Endodermal cell (in vitro differentiated cells): ENCODE measurements around the gene SPAG5. TPM values are rescaled to one million over a fixed set of nuclear protein-coding genes. Genes with fewer than 3 reads are reported as not detected.

Experiments
- DNase-seq: peaks from one replicate; pipeline ENCODE4 v3.0.0-alpha.2; 2017
- H3K27ac ChIP-seq: 2 replicates; pipeline ENCODE4 v1.5.1; 2013; ENCODE audit warnings: mild to moderate bottlenecking, low read depth, low read length, moderate library complexity
- H3K27me3 ChIP-seq: 2 replicates; pipeline ENCODE4 v1.6.1; 2013; ENCODE audit warnings: mild to moderate bottlenecking, low read length, moderate library complexity; ENCODE audit not compliant: insufficient read depth, control insufficient read depth, poor library complexity, severe bottlenecking
- H3K36me3 ChIP-seq: 2 replicates; pipeline ENCODE4 v1.7.0; 2013; ENCODE audit warnings: mild to moderate bottlenecking, low read length, moderate library complexity; ENCODE audit not compliant: control insufficient read depth, insufficient read depth
- H3K4me1 ChIP-seq: one replicate; pipeline ENCODE4 v1.7.0; 2013; ENCODE audit warnings: low read length; ENCODE audit not compliant: control insufficient read depth, insufficient read depth
- H3K4me3 ChIP-seq: 2 replicates; pipeline ENCODE4 v1.5.1; 2013; ENCODE audit warnings: mild to moderate bottlenecking, low read length, moderate library complexity
- H3K9ac ChIP-seq: 2 replicates; pipeline ENCODE4 v1.6.1; 2013; ENCODE audit warnings: mild to moderate bottlenecking, low read length, moderate library complexity; ENCODE audit not compliant: poor library complexity, severe bottlenecking; ENCODE audit errors: extremely low read depth
- H3K9me3 ChIP-seq: 2 replicates; pipeline ENCODE4 v1.6.1; 2013; ENCODE audit warnings: mild to moderate bottlenecking, low read length, moderate library complexity; ENCODE audit not compliant: control insufficient read depth
- H3K27ac Mint-ChIP-seq: 2 replicates; pipeline ENCODE4 v1.8.0; 2020; ENCODE audit warnings: mixed read lengths
- H3K27me3 Mint-ChIP-seq: 2 replicates; pipeline ENCODE4 v1.8.0; 2021; ENCODE audit warnings: mild to moderate bottlenecking, mixed read lengths; ENCODE audit not compliant: insufficient read depth
- H3K36me3 Mint-ChIP-seq: 2 replicates; pipeline ENCODE4 v1.8.0; 2020; ENCODE audit warnings: low read depth, mixed read lengths
- H3K4me1 Mint-ChIP-seq: 2 replicates; pipeline ENCODE4 v1.8.0; 2020; ENCODE audit warnings: mixed read lengths
- H3K4me3 Mint-ChIP-seq: 2 replicates; pipeline ENCODE4 v1.8.0; 2020; ENCODE audit warnings: mild to moderate bottlenecking, moderate library complexity, mixed read lengths
- H3K9me3 Mint-ChIP-seq: 2 replicates; pipeline ENCODE4 v1.8.0; 2020; ENCODE audit warnings: mild to moderate bottlenecking, mixed read lengths
- WGBS, 2 experiments: methylation state at CpG; one replicate each; pipeline versions ENCODE4 v1.1.5 to v1.1.7; 2013; ENCODE audit warnings: missing lambda C conversion rate in 2 of 2, mixed read lengths in 1 of 2; ENCODE audit not compliant: insufficient coverage in 1 of 2, insufficient read length in 1 of 2; 5-methylcytosine and 5-hydroxymethylcytosine counted together
- total RNA-seq, 2 donors: library from RNA; stranded (reverse); fragmentation: NEBNext Ultra II Directional in 1 of 2; extraction: Animal tissue kit (Norgen Biotek cat#: 25700) in 1 of 2; gene quantifications; 2 replicates in 1 of 2; 3 replicates in 1 of 2; pipeline ENCODE4 v1.2.1, GENCODE V29; 2021
- TF ChIP-seq, protein P1 (sequence below): fragments of 200-600 bp; sonication (generic); conservative IDR thresholded peaks from 2 replicates; pipeline ENCODE4 v1.5.0; 2021; ENCODE audit warnings: antibody characterized with exemption, mild to moderate bottlenecking

Gene SPAG5
- total RNA-seq, 2 donors from 2014 or later = 84.8 to 132 TPM

DNA sequence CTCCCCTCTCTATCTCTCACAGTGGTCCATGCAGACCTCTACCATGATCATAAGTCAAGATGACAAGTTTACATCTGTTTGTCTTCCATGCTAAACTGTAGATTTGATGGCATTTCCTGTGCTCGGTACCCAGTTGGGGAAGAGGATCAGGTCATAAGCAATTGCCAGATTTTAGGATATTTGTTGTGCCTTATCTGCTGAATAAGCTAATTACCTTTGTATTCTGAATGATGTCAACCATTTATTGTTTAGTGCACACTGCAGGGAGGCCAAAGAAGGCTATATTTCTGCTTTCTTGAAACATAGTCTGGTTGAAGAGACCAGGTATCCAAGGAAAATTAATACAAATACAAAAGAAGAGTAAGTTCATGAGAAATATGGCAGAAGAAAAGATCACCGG is 16.3 kb downstream of the SPAG5 start:
- H3K4me1 ChIP-seq = no peaks in the 10 kb centered on the region
- DNase-seq = no peak
- no peaks in the 10 kb centered on the region for H3K27me3 ChIP-seq
- H3K36me3 ChIP-seq = peaks cover 88% of the 10 kb centered on the region
- H3K9me3 Mint-ChIP-seq = no peaks in the 10 kb centered on the region
- H3K4me1 Mint-ChIP-seq = peaks cover 8% of the 10 kb centered on the region
- no peak overlapping the region for H3K27ac ChIP-seq
- H3K9ac ChIP-seq = no peak overlapping the region
- WGBS, 2 experiments = 91 to 92% methylated on average over 1 to 2 of the region's 2 CpGs
- TF ChIP-seq, protein P1, sequence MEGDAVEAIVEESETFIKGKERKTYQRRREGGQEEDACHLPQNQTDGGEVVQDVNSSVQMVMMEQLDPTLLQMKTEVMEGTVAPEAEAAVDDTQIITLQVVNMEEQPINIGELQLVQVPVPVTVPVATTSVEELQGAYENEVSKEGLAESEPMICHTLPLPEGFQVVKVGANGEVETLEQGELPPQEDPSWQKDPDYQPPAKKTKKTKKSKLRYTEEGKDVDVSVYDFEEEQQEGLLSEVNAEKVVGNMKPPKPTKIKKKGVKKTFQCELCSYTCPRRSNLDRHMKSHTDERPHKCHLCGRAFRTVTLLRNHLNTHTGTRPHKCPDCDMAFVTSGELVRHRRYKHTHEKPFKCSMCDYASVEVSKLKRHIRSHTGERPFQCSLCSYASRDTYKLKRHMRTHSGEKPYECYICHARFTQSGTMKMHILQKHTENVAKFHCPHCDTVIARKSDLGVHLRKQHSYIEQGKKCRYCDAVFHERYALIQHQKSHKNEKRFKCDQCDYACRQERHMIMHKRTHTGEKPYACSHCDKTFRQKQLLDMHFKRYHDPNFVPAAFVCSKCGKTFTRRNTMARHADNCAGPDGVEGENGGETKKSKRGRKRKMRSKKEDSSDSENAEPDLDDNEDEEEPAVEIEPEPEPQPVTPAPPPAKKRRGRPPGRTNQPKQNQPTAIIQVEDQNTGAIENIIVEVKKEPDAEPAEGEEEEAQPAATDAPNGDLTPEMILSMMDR = no peak
- no peaks in the 10 kb centered on the region for H3K27me3 Mint-ChIP-seq
- no peak overlapping the region for H3K4me3 ChIP-seq
- peaks cover 55% of the 10 kb centered on the region for H3K36me3 Mint-ChIP-seq
- no peaks in the 10 kb centered on the region for H3K9me3 ChIP-seq
- H3K4me3 Mint-ChIP-seq = no peak overlapping the region
- no peak overlapping the region for H3K27ac Mint-ChIP-seq

DNA sequence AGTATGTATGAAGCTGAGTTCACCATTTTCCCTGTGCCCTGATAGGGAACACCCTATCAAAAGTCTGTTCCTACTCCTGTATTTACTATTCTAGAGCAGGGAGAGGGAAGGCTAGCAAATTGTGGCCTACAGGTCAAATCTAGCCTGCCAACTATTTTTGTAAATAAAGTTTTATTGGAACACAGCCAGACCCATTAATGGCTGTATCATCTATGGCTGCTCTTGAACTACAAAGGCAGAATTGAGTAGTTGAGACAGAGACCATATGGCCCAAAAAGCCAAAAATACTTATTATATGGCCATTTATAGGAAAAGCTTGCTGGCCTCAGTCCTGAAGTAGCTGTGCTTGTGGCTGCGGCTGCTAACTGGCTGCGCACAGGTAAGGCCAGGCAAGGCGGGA is 17.9 kb downstream of the SPAG5 start:
- H3K4me3 ChIP-seq = no peak overlapping the region
- peaks cover 83% of the 10 kb centered on the region for H3K36me3 ChIP-seq
- Mint-ChIP-seq H3K4me3 (no peak overlapping the region), H3K36me3 (peaks cover 51% of the 10 kb centered on the region), H3K27me3 (peaks cover 4% of the 10 kb centered on the region), H3K9me3 (no peaks in the 10 kb centered on the region), H3K27ac (no peak overlapping the region), H3K4me1 (peaks cover 7% of the 10 kb centered on the region)
- no peak overlapping the region for H3K27ac ChIP-seq
- H3K9ac ChIP-seq = no peak overlapping the region
- H3K27me3 ChIP-seq = no peaks in the 10 kb centered on the region
- TF ChIP-seq, protein P1 = no peak
- H3K9me3 ChIP-seq = no peaks in the 10 kb centered on the region
- H3K4me1 ChIP-seq = no peaks in the 10 kb centered on the region
- WGBS, 2 experiments = no CpG with 5 or more reads among the region's 3 CpGs
- DNase-seq = no peak

DNA sequence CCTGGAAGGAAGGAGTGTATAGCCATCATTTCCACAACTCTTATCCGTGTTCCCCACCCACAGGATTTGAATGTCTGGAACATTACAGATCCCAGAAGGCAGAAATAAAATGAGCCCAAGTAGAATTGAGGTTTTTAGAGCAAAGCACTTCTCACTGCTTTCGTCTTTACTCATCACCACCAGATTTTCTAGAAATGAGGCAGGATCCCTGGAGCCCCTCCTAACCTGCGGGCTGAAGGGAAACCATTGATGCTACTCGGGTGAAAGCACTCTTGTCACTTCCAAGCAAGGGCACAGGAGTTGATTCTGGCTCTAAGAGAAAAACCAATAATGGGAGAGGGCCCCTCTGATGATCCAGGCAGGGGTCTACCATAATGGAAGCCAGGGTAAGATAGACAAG is 19.3 kb downstream of the SPAG5 start:
- WGBS, 2 experiments = 86 to 100% methylated on average over 2 to 4 of the region's 4 CpGs
- no peaks in the 10 kb centered on the region for H3K9me3 Mint-ChIP-seq

More for the DNA sequence above, 19.3 kb downstream of the SPAG5 start:
- H3K27ac Mint-ChIP-seq = no peak overlapping the region
- DNase-seq = no peak
- H3K4me3 Mint-ChIP-seq = no peak overlapping the region
- no peak overlapping the region for H3K9ac ChIP-seq
- peaks cover 69% of the 10 kb centered on the region for H3K36me3 ChIP-seq
- H3K4me1 ChIP-seq = no peaks in the 10 kb centered on the region
- no peak overlapping the region for H3K27ac ChIP-seq
- H3K4me1 Mint-ChIP-seq = peaks cover 5% of the 10 kb centered on the region
- H3K9me3 ChIP-seq = no peaks in the 10 kb centered on the region
- H3K36me3 Mint-ChIP-seq = peaks cover 39% of the 10 kb centered on the region
- peaks cover 15% of the 10 kb centered on the region for H3K27me3 Mint-ChIP-seq
- TF ChIP-seq, protein P1 = no peak
- H3K27me3 ChIP-seq = no peaks in the 10 kb centered on the region
- no peak overlapping the region for H3K4me3 ChIP-seq
